ENCODE results near the gene OR5AN1. TPM values are rescaled to one million over a fixed set of nuclear protein-coding genes. Genes with fewer than 3 reads are reported as not detected.

OR5AN1 gene
- total and polyA plus RNA-seq, 10 of the 15 experiments (the other 5 are each of a cell fraction or from before 2014, with no cell fraction given), result not detected

- TF ChIP-seq ZNF274 (IDR thresholded peaks at IDR 0.05; ENCODE audit: insufficient read depth, insufficient read length) (no peak), IRF3 (IDR thresholded peaks at IDR 0.05) (no peak), RAD21 (IDR thresholded peaks at IDR 0.05; ENCODE audit: insufficient read depth, low read depth, low read length) (no peak), CEBPB (IDR thresholded peaks at IDR 0.05; ENCODE audit: borderline replicate concordance in 1 of 2, low read depth in 2 of 2, low read length in 2 of 2) (no peak), NFXL1 (IDR thresholded peaks at IDR 0.05; ENCODE audit: borderline replicate concordance) (no peak), IKZF1 (conservative IDR thresholded peaks at IDR 0.05) (no peak)
Observed at GRCh38 chr11:59358020-59358419, 675 bp upstream of the OR5AN1 start (continued).

GRCh38 chr11:59365232-59366018, 6.7 kb downstream of the OR5AN1 start:
- in situ Hi-C loops (cut with MboI), result no loop called here
- ATAC-seq (no peak), DNase-seq (ENCODE audit: low read depth, low spot score) (no peak), FAIRE-seq (no peak)
- TF ChIP-seq POLR2AphosphoS2 (IDR thresholded peaks at IDR 0.05; ENCODE audit: low read depth, low read length), result no peak
- TF ChIP-seq MEF2A (IDR thresholded peaks at IDR 0.05; ENCODE audit: insufficient read depth, low read depth, low read length), result no peak
- BruUV-seq (replicated peaks), result no TSS peak
- Histone ChIP-seq H3K4me3 (no peak overlapping the region), H4K20me1 (ENCODE audit: control insufficient read depth, insufficient read depth) (no peaks in the 10 kb centered on the region), H3K4me1 (ENCODE audit: control insufficient read depth, insufficient read depth, low read length) (no peaks in the 10 kb centered on the region), H3K79me2 (ENCODE audit: control insufficient read depth, insufficient read depth, low read length) (no peaks in the 10 kb centered on the region), H3K27ac (ENCODE audit: control insufficient read depth, insufficient read depth) (no peak overlapping the region), H3K9me3 (replicated peaks; ENCODE audit: control insufficient read depth, insufficient read depth, low read length) (no peaks in the 10 kb centered on the region; the same call in 2 of the 3 replicates), H3K9ac (ENCODE audit: control insufficient read depth, insufficient read depth, low read length) (no peak overlapping the region), H3K4me2 (ENCODE audit: control insufficient read depth, insufficient read depth) (no peak overlapping the region), H3K27me3 (replicated peaks in 1 of 2; ENCODE audit: control insufficient read depth in 2 of 2, insufficient read depth in 2 of 2, low read length in 1 of 2) (peaks cover 0 to 3% of the 10 kb centered on the region in 2 experiments; a peak in 1 of 4 replicates), H3K36me3 (ENCODE audit: control insufficient read depth in 2 of 2, insufficient read depth in 2 of 2, low read length in 1 of 2) (no peaks in the 10 kb centered on the region), H2AFZ (ENCODE audit: control insufficient read depth, low read depth, low read length) (no peak overlapping the region)
- ChIA-PET CTCF (no interaction called here), RAD21 (ENCODE audit: unreplicated experiment) (no interaction called here), SMC1A (ENCODE audit: uncharacterized antibody, unreplicated experiment) (no interaction called here), POLR2A (interaction anchor here (0.5 kb wide), 1 partner anchor 79 kb away, joined by 3 read pairs; no protein-coding TSS in a partner anchor)
- intact Hi-C loops (cut with micrococcal nuclease; ENCODE audit: unreplicated experiment), result no loop called here
